Brain pericyte (primary cell): ENCODE results near the gene SYNE1.

ENCODE experiments used
- DNase-seq: peaks from one replicate; pipeline ENCODE4 v3.0.0-alpha.2; 2012; ENCODE audit warnings: low read depth, low spot score

The SYNE1 gene

DNA sequence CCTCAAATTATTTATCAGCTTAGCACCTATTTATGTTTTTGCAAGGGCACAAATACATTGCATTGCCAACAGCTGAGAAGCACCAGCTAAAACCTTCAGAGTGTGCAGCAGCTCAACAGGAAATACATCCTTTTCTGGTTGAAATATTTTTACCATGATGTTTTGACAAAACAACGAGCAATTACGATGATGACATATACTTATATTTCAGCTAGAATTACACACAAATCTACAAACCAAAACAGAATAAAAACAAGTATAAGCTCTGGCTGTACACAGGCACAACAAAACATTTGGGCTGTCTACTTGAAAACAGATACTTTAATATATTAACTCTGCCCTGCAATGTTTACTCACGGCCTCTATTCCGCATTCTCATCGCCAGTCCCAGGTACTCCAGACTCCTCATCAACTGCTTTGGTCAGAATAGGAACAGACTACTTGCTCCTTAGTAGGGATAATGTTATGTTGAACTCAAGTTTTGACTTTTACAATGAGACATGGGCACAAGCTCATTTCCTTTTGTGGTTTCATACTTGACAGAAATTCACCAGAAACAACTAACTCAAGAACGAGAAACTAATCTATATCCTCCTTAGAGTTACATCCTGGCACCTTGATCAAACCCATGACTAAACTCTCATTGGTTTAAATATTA lies 452.1 kb downstream of the SYNE1 start:
- DNase-seq = no peak

DNA sequence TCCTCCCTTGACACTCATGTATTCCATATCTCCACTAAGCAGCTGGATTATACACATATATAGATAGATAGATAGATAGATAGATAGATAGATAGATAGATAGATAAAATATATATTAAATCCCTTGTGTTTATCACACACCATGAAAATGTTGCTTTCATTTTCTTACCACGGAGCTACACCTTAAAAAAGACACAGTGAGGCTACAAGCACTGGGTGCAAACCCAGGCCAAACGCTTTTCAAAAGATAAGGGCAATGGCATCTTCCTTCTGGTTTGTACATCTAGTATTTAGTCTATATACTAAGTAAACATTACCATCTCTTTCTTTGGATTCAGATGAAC lies 452.6 kb downstream of the SYNE1 start:
- DNase-seq = no peak

DNA sequence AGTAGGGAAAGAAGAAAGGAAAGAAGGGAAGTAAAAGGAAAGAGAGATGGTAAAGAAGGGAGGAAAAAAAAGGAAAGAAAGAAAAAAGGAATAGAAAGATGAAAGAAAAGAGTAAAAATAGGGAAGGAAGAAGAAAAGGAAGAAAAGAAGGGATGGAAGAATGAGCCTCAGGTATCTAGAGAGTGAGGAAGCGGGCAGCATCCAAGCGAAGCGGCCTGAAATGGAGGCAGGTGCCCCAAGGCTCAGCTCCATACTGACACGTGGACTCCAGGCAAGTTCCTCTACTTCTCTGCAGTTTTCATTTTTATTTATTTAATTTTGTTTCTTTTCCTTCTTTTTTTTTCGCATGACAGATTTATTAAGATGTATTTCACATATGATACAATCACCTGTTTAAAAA lies 456.6 kb downstream of the SYNE1 start:
- DNase-seq = no peak

DNA sequence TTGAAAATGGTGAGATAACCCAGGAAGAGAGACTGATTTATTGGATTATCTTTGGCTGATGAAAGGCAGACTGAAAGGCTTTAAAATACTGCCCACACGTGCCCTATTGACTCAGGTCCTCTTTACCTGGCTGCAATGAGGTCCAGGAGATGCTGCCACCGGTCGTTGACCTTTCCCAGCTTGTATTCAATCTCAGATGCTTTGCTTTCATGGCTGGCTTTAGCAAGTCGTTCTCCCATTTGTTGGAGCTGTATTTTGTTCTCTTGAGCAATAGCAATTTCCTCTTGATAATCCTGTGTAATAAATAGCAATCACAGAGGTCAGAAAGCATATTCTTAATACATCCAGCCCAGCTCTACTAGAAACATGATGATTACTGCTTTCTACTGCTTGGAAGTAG lies 460.9 kb downstream of the SYNE1 start:
- no peak for DNase-seq

DNA sequence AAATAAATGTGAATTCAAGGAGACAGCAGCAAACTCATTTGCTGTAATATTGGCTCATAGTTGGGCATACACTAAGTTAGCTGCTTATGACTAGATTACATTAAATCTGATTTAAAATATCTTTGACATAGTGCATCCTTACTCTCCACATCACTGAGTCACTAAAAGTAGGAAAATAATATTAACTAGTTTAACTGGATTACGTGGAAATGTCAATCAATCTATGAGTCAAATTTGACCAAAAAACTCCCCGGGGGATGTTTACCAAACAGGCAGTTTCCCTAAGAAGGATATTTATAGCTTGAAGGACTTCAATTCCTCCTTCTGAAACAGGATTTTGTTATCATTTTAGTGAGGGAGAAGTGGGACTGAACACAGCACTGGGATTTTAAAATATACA lies 463.2 kb downstream of the SYNE1 start:
- DNase-seq = no peak

DNA sequence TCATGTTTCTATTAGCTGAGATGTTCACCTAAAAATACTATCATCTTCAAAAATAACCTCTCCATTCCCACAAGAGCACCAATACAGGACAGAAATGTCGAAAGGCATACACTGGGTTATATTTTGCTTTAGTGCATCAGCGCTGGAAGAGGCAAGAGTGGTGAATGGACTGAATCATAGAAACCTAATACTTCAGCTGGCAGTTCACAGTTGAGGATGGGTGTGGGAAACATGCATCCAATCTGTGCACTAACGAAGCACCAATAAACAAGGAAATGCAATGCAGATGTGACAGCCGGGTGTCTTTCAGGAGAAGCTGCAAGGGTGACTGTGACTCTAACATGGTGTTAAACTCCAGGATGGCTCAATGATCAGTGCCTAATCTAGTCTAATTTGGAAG lies 463.8 kb downstream of the SYNE1 start:
- no peak for DNase-seq

DNA sequence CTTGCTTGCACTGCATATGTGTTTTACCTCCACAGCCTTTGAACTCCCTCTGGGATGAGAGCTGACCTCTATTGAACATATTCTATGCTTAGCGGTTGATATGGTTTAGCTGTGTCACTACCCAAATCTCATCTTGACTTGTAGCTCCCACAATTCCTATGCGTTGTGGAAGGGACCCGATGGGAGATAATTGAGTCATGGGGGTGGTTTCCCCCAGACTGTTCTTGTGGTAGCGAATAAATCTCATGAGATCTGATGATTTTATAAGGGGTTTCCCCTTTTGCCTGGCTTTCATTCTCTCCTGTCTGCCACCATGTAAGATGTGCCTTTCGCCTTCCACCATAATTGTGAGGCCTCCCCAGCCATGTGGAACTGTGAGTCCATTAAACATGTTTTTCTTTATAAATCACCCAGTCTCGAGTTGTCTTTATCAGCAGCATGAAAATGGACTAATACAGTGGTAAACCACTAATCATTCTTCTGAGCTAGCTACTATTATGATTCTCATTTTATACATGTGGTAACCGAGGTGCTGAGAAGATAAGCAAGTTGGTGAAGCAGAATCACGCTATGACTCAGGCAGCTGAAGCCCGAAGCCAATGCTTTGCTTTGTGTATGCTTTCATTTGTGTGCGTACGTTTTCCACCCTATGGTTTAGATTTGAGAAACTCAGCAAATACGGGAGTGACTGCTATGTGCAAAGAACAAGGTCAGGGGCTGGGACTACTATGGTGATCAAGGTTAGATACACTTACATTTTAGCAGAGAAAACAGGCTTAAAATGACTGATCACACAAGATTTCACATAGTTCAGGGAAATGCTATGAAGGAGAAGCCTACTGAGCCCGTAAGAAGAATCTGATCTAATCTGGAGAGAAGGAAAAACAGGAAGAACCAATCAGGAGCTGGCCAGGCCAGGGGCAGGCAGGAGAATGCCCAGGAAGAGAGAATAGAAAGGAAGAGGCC lies 466.2 kb downstream of the SYNE1 start:
- DNase-seq = no peak

DNA sequence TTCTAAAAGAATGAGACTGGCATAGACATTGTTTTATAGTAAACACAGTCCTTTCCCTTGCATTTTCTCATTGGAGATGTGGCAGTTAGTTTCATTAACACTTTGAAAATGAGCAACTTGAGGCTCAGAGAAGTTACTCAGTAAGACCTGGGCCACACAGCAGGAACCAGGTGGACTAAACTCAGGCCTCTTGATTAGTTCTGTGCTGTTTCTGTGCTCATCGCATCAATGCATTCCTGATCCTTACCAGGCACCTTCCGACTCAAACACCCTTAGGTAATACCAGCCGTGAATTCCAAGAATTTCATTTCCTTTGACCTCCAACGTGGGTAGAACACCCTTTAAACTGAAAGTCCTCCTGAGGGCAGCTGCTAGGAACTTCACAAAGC lies 466.9 kb downstream of the SYNE1 start:
- DNase-seq = no peak

DNA sequence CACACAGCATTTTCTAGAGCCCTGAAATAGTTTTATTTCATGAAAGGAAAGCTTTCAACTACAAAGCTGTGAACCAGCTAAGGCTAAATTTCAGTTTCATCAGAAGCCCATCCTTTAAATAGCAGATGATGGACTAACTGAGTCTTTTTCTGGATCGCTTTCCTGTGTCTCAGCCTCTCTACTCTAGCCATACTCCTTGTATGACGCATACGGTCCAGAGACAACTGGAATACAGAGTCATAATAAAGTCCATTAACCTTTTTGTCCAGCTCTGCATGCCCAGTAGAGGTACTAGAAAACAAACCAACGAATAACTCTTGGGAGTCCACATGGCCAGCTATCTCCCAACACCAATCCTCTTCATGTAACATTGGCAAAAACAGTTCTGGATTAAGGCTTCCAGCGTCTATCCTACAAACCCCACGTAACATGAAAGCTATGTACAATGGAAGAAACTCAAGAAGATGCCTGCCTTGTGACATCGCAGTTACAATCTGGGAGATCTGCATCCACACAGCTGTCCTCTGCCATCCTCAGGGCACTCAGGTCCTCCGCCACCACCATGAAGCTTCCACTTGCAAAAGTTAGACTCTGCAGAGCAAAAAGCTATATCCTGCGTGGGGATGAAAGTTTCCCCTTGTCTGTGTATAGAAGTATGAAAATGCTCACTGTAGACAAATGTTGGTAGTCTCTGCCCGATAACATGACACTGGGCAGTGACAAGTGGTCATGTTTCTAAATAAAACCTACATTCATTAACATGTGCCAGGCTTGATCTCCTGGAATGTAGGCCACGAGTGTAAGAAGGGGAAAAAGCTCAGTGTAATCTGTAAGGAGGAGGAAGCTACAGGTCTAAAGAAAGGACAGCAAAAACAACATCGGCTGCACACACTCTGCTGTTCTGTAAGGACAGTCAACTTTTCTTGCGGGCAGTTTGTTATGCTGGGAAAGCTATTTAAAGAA lies 469.2 kb downstream of the SYNE1 start:
- no peak for DNase-seq

DNA sequence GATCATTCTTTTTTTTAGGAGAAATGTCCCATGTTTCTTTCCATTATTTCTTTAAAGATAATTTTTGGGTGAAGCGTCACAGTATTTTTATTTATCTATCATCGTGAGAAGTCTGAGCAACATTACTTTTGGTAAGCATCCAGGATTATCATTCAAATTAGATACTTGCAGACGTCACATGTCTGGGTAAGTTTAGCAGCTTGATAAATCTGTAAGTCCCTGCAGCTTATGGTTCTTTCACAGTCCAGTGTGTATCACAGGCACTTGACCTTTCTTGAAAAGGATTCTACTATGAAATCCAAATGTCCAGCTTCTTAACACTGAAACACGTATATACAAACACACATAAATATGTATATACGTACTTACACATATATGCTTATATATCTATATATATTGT lies 470.3 kb downstream of the SYNE1 start:
- DNase-seq = no peak

DNA sequence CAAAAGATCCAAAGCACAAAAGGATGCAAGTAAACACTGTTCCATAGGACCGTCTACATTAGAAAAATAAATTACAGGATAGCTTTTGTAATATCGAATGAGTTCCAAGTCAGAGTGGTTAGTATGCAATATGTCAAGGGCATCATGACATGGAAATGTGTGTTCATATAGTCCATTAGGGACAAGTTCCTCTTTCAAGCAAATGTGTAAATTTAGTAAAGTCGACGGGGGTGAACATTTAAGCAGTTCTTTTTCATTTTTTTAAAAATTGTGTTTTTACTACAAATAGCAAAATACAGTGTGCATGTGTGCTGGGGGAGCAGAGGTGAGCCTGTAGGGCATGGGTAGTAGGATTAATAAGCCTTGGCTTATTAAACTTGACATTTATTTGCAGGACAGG lies 470.7 kb downstream of the SYNE1 start:
- no peak for DNase-seq

DNA sequence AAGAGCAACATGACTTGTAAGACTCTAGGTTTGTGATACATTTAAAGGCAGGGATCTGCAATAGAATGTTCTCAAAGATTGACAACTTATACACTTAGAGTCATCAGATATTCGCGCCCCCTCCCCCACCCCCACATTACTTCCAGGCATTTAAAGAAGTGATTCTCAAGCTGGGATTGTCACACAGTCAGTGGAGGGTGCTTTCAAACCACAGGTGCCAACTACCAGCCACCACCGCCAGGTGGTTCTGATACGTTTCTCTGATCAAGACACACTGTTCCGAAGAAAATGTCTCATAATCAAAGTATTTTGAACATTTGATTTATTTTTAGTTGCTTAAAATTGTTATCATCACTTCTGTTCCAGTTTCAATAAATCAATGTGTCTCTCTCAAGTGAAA lies 472.2 kb downstream of the SYNE1 start:
- no peak for DNase-seq

DNA sequence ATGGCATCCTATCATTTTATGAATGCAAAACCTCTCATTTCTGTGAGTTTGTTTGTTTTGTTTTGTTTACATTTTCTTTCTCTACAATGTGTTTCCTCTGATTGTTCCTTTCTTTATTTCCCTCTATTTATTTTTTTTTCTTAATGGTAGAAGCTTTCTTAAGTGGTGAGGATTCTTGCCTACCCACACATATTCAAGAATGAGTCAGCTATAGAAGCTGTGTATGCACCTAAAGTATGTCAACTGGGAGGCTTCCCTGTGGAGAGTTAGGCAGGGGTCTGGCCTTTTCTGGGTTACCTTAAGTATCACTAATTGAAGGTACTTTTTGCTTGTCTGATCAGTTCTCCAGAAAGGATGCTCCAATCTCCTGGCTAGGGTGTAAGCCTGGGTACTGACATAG lies 475.7 kb downstream of the SYNE1 start:
- DNase-seq = no peak

DNA sequence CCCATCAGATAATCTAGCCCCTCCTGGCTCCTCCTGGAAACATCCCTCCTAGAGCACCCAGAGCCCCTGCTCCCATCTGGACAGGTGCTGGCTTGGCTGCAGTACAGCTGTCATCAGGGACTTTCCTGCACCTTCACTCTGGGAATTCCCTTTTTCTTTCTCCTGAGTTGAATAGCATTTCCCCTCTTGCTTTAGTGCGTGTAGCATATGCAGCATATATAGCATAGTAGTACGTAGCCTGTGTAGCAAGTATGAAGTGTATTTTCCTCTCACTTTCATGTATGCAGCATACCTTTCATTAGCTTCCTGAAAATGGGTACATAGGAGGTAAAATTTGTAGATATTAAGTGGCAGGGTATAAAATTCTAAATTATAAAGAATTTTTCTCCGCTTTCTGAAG lies 476.8 kb downstream of the SYNE1 start:
- no peak for DNase-seq

DNA sequence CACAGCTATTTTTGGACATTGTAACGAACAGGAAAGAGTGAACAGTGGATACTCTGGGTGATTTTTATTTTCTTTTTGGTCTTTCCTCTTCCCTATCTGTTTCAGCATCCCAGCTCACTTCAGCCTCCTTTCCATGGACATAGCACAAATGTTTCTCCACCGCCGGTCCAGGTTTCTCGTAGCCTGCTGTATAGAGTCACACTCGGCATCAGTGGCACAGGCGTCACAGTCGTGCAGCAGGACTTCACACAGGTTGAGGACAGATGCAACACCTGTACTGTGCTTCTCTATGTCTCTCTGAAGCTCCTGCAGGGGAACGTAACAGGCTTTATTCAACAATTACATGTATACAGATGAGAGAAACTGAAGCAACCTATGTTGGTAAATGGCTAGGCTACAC lies 481.4 kb downstream of the SYNE1 start:
- no peak for DNase-seq

DNA sequence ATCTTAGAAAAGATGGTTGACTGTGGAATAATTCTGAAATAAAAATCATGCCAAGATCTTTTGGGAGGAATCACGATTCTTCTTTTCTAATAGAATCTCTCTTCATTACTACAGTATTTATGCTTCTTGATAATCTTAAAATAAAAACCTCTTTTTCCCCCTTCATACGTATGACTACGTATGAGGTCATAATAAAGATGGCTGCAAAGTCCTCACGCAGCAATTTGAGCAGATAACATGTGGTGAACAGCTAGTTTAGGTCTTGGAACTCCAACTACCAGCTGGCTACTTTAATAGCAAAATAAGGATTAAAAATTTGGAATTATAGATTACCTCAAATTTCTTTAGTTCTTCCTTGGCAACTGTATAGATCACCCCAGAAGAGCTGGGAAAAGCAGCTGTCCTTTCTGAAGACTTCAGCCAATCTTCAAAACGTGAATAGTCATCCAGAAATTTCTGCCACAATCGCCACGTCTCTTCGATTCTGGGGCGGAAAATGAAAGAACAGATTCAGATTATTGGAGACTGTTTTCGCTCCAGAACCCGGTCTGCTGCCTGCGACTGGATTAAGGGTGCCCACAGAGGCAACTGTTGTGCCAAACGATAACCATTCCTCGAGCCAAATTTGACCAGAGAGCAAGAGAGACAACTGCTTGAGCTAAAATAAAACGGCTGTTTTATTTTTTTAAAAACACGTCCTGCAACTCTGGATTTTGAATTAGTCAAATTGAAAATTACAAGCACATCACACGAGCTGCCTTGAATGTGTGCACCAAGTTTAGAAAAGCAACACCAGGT lies 482.4 kb downstream of the SYNE1 start:
- DNase-seq = no peak

DNA sequence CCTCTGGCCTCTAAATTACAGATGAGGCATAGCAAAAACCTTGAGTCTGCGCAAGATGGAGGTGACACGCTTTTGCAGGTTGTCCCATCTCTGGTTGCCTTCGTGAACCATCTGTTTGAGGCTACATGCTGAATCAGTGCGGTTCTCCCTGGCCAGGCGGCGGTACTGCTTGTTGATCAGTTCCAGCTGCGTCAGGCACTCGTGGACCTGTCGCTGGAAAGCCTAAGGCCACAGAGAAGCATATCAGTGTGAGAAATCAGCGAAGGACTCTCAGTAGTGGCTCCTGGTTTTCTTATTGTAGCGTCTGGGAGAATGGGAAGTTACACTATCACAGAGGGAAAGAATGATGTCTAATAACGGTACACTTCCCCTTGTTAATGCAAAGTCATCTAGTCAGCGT lies 485.2 kb downstream of the SYNE1 start:
- DNase-seq = no peak

DNA sequence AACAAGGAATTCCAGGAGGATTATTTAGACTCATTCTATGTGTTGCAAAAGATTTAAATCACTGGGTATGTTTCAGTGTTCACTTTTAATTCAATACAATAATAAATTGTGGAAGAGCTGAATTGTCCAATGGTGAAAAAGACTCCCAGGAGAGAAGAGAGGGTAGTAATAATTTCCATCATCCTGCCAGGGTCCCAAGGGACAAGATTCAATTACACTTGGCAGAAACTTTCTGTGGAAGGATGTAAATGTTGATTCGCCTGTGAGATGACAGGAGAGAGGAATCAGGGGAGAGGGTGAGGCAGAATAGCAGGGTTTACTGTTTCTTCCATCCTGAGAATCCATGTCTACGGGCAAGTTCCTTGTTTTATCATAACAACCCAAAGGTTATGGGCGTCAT lies 487.0 kb downstream of the SYNE1 start:
- DNase-seq = no peak

DNA sequence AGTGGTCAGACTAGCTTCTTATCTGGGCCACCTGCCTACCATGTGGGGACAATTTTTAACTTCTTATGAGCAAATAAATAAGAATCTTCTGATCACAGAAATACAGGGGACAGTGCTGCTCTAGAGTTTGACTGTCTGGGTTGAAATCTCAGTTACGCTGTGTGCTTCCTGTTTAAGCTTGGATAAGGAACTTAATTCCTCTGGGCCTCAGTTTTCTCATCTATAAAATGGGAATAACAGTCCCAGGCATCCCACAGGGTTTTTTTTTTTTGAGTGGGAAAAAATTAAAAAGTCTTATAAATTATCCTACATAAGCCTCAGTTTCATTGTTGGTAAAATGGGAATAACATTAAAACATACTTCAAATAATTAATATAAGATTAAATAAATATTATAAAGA lies 488.8 kb downstream of the SYNE1 start:
- no peak for DNase-seq

DNA sequence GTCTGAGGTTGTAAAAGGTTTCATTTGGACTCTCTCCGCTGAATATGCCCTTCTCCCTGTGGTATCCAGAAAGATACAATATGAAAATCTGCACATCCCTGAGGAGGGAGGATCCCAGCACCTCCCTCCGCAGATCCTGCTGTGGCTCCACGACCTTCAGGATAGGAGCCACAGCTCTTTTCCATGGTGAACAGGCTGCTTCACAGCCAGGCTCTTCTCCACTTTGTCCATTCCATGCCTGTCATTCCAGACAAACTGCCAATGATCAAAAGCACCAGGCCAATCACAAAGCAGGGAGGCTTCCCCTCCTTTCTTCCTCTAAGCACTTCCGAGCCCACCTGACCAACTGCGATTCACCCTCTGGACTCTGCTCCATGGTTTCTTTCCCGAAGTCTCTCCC lies 489.9 kb downstream of the SYNE1 start:
- no peak for DNase-seq

DNA sequence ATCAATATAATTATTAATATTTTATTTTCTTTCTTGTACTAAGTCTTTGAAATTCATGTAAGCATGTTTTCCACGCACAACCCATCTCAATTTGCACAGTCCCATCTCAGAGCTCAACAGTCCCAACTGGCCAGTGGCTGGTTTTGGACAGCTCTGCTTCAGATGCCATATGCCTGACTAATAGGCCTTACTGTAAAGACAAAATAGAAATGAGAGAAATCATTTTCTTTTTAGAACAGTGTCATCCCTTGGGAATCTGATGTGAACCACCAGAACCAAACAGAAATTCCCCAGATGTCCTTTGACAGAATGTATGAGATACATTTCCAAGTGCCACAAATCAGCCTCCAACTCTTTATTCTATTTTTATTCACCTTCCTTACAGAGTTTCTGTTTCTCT lies 490.8 kb downstream of the SYNE1 start:
- DNase-seq = no peak
